Dermis blood vessel endothelial cell (primary cell): ENCODE data around the gene SH3TC2. TPM values are rescaled to one million over a fixed set of nuclear protein-coding genes. Genes with fewer than 3 reads are reported as not detected.
"Not testable (repeated sequence)": the region's sequence is repeated elsewhere in the genome, so short reads cannot be mapped to it uniquely, and the experiment has no call there.

Source experiments
- DNase-seq: peaks from one replicate; pipeline ENCODE4 v3.0.0; 2010
- total RNA-seq: library from RNA; depleted of rRNA; stranded (reverse); fragments of >200 nt; gene quantifications from 2 replicates; pipeline ENCODE4 v1.2.3, GENCODE V29; 2014

SH3TC2 gene
- 18.0 and 60.6 TPM in 2 replicates for total RNA-seq

DNA sequence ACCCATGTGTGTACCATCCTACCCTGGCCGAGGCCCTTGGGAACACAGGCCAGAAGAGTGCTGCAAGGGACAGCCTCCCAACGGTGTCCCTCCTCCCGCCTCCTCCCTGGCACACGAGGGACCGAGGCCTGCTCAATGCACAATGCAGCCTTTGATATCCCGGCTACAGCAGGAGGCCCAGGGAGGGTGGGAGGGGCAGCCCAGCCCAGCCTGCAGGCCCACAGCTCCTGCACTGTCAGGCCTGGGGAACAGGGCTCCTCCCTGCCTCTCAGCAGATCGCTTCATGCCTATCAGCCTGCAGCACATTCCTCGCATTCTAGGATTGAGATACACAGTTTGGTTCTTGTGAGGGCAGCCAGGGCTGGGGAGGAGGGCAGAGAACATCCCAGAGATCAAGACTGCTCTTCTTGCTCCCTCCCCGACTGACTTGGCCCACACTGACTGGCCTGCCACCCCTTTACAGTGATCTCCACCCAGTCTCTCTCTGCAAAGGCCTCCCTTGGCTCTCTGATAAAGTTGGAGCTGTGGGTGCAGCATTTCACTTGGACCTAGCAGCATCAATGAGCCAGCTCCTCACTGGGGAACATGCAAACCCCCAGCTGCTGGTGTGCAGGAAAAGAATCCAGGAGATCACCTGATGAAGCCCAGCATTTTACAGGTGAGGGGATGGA is at the start of gene SH3TC2:
Gene SH3TC2 (minus strand): TSS at position 46 of the 671 bp plus-strand sequence. CDS start 40 bp downstream, at position 6.
- peak; percentile 49 for DNase-seq

DNA sequence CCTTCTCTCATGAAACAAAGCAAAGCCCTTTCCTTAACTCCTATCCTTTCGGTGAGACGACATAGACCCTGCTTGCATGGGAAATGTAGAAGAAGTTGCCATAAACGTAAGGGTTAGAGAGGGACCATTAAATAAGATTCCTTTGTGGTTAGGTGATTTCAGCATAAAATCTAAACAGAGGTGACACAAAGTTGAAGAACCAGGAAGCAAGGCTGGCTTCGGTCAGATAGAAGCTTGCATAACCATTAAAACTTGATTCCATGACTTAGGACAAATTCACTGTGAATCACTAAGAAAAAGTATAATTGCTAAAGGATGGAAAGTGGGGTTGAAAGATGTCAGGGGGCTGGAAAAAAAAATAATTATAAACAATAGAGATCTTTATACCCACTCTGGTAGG is 47.5 kb upstream of the SH3TC2 start:
- DNase-seq = no peak

GRCh38 chr5:149108651-149109280 is 45.9 kb upstream of the SH3TC2 start:
- no peak for DNase-seq

DNA sequence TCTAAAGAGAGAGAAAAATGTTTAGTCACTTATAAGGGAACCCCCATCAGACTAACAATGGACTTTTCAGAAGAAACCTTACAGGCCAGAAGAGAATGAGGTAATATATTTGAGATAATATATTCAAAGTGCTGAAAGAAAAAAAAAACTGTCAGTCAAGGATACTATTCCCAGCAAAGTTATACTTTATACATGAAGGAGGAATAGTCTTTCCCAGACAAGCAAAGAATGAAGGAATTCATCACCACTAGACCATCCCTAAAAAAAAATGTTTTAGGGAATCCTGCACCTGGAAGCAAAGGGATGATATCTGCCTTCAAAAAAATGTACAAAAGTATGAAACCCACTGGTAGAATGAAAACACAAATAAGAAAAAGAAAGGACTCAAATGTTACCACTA is 37.5 kb upstream of the SH3TC2 start:
- no peak for DNase-seq

- no peak for DNase-seq
Observed at GRCh38 chr5:149099920-149100319, 37.1 kb upstream of the SH3TC2 start.

- DNase-seq = no peak
Observed at GRCh38 chr5:149094996-149095395, 32.1 kb upstream of the SH3TC2 start.

DNA sequence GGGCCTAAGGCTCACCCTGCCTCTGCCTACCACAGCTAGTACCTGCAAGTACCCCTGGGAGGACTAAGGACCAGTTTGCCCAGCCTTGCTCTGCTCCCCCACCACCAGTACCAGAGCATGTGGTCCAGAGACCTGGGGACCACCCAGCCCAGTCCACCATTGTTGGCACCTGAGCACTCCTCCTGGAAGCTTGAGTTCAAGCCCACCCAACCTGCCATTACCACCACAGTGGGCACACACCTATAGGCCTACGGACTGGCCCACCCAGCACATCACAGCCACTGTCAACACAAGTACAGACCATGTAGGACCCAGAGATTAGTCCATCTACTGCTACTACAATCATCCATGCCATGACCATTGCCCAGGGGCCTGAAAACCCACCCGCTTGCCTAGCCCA is 30.8 kb upstream of the SH3TC2 start:
- no peak for DNase-seq

DNA sequence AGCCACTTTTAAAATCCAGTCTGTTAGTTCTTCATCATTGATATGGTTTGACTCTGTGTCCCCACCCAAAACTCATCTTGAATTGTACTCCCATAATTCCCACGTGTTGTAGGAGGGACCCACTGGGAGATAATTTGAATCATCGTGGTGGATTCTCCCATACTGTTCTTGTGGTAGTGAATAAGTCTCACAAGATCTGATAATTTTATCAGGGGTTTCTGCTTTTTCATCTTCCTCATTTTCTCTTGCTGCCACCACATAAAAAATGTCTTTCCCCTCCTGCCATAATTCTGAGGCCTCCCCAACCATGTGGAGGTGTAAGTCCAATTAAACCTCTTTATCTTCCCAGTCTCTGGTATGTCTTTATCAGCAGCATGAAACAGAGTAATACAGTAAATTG is 26.9 kb upstream of the SH3TC2 start:
- no peak for DNase-seq

DNA sequence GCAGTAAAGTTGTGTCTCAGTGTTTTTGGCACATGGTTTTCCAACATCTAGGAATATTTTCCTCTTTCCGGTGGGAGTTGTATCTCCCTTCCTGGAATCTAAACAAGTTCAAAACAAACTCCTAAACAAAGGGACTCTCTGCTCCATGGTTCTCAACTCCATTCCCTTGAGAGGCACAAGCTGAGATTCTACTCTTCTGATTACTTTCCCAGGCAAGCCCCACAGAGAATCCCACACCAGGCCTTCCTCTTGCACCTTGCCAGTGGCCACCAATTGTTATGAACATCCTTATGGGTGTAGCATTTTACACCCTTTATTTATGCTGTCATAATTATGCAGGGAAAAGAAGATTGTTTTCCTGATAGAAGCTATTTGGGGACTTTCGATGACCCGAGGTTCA is 25.8 kb upstream of the SH3TC2 start:
- DNase-seq = peak; percentile 32

GRCh38 chr5:149083846-149084245 is 21.0 kb upstream of the SH3TC2 start:
- DNase-seq = no peak

DNA sequence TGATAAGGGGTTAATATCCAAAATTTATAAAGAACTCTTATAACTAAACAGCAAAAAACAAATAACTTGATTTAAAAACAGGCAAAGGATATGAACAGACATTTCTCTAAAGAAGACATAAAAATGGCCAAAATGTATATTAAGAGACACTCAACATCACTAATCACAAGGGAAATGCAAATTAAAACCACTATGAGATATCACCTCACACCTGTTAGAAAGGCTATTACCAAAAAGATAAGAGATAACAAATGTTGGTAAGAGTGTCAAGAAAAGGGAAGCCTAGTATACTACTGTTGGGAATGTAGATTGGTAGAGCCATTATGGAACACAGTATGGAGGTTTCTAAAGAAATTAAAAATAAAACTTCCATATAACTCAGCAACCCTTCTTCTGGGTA is 19.4 kb upstream of the SH3TC2 start:
- no peak for DNase-seq

DNA sequence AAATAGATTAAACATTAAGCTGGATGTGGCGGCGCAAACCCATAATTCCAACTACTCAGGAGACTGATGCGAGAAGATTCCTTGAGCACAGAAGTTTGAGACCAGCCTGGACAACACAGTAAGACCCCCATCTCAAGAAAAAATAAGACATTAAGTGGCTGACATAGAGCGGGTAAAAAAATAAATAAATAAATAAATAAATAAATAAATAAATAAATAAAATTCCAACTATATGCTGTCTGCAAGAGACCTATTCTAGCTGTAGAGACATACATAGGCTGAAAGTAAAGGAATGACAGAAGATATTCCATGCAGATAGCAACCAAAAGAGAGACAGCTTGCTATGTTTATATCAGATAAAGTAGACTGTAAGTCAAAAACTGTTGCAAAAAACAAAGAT is 17.4 kb upstream of the SH3TC2 start:
- DNase-seq = no peak

GRCh38 chr5:149079883-149080282 is 17.0 kb upstream of the SH3TC2 start:
- no peak for DNase-seq

- DNase-seq = not testable (repeated sequence)
Observed at GRCh38 chr5:149074071-149074470, 11.2 kb upstream of the SH3TC2 start.

DNA sequence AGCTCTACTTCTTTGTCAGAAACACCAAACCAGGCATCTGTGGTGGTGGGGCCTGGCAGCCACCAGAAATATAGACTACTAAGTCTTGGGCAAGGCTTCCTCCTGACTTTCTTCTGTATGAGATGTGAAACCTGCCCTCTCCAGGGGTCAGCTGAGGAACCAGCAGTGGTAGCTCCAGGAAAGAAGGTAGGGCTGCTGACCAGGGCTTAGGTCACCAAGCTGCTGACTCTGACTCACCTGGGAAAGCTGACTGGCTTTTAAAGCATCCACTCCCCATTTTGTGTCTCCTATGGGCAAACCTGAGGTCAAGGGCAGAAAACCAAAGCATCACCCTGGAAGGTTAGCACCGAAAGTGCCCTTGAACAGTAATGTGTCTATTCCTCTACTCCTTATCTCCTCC is 10.4 kb upstream of the SH3TC2 start:
- DNase-seq = no peak

GRCh38 chr5:149072791-149073190 is 9.9 kb upstream of the SH3TC2 start:
- DNase-seq = no peak

DNA sequence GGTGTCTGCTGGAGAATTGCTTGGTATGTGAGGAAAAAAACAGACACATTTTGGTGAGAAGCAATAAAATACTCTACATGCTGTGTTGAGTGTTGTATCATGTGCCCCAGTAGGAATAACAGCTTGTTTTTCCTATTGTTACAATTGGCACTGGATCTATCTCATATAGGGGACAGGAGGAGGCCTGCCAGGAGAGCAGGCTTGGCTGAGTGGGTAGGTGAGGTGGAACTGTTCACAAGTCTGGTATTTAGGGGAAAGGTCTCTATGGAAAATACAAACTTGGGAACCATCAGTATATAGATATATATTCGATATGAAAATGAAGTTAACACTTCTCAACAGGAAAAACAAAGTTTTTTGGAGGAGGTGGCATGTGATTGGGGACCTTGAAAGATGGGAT is 9.5 kb upstream of the SH3TC2 start:
- peak; percentile 47 for DNase-seq

GRCh38 chr5:149071756-149072155 is 8.9 kb upstream of the SH3TC2 start:
- DNase-seq = no peak

DNA sequence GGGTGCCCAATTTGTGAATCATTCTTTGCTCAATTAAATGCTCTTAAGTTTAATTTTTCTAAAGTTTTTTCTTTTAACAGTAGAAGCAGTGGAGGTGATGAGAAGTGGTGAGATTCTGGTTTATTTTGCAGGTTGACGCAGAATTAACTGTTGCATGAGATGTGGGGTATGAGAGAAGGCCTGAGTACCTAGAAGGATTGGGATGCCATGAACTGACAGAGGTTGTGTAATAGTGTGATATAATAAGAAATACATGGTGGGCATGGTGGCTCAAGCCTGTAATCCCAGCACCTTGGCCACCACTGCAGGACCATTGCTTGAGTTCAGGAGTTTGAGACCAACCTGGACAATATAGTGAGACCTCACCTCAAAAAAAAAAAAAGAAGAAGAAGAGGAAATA is 8.4 kb upstream of the SH3TC2 start:
- no peak for DNase-seq

GRCh38 chr5:149069711-149070110 is 6.8 kb upstream of the SH3TC2 start:
- no peak for DNase-seq

- no peak for DNase-seq
Observed at GRCh38 chr5:149063896-149064478, 1.1 kb upstream of the SH3TC2 start.

DNA sequence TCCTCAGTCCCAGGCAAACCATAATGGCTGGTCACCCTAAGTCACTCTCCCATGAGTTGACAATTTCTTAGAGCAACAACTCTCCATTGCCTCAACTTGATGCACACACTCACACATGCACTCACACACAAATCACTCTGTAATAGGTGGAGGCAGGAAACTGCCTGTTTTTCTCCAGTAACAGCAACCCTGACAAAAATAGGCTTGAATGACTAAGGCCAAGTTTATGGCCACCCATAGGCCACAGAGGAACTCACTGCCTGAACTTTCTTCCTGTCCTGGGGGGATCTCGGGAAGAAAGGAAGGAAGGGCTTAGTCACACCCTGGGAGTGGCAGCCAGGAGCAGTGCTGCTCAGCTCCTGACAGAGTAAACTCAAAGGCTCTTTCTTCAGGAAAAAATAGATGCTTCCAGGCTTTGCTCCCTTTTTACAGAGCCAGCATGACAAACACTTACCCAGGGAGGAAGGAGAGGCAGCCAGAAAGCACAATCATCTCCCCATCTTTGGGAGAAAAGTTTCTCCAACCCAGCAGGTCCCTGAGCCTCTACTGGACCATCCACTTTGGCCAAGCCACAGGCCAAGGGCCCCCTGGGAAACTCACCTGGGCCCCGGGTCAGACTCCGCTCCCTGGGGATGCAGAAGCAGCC is 368 bp downstream of the SH3TC2 start:
- DNase-seq = peak; percentile 95

DNA sequence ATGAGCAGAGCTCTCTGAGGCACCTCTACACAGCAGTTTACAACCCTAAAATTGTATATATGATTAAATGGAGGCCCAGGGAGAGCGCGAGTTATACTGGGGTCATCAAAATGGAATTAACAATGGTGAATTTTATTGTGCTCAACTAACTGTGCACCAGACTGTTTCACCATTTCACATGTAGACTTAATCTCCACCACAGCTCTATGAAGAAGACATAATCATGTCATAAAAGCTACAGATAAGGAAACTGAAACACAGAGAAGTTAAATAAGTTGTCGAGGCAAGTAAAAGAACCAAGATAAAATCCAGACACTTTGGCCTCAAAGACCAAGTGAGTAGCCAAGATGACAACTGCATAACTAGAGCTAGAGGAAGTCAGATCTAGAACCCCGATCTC is 1.5 kb downstream of the SH3TC2 start:
- DNase-seq = no peak

GRCh38 chr5:149060325-149060724 is 2.5 kb downstream of the SH3TC2 start:
- peak; percentile 85 for DNase-seq
